NCI-H69 (cell line): Measurements from ENCODE around the gene HYI.
"Not testable (repeated sequence)": the region's sequence is repeated elsewhere in the genome, so short reads cannot be mapped to it uniquely, and the experiment has no call there.

Experiments used
- DNase-seq: peaks from one replicate; lab custom pipeline; 2025; lab: John Stamatoyannopoulos, UW

Gene HYI

DNA sequence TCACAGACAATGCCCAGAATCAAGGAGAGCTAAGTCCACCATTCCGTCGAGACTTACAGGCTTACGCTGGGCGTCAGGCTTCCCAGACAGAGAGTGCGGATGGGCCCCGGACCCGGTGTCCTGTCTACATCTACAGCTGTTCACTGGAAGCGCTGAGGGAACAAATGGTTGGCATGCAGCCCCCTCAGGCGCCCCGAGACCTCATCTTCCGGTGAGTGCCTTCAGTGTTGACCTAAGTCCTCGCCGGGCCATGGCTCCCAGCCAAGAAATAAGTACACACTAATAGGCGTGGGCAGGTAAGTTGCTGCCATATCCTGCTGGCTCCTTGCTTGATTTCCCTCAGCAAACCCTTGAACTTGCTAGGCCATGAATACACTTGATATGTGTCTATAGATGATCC lies 26.2 kb downstream of the HYI start:
- DNase-seq, result no peak

DNA sequence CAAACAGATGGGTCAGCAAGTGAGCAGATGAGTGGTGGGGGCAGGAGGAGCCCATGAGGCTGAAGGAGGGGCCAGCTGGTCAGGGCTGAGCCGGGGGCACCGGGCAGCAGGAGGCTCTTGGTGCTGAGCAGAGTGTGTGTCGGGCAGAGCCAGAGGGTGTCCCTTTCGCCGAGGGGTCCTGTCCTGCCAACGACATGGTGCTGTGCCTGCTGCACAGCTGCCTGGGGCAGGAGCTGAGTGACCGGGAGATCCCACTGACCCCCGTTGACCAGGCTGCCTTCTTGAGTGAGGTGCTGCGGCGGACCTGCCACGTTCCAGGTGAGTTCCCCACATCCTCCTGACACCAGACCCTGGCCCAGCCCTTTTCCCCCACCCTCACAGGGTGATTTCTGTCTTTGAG lies 27.5 kb downstream of the HYI start:
- DNase-seq, result no peak

DNA sequence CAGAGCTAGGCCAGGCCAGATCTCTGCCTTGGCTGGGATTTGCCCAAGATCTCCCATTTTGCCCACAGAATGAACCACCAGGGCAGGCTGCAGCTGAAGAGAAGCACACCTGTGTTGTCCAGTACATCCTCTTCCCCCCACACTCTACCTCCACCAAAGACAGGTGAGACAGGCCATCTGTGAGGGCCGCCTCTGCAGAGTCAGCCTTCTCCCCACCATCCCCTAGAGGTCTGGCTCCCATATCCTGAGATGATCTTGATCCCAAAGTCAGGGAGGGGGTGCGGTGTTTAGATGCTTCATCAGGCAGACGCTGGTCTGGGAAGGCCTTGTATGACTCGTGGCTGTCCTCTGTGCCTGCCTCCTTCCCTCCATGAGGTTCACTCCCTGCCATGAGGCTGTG lies 28.7 kb downstream of the HYI start:
- DNase-seq, result no peak

DNA sequence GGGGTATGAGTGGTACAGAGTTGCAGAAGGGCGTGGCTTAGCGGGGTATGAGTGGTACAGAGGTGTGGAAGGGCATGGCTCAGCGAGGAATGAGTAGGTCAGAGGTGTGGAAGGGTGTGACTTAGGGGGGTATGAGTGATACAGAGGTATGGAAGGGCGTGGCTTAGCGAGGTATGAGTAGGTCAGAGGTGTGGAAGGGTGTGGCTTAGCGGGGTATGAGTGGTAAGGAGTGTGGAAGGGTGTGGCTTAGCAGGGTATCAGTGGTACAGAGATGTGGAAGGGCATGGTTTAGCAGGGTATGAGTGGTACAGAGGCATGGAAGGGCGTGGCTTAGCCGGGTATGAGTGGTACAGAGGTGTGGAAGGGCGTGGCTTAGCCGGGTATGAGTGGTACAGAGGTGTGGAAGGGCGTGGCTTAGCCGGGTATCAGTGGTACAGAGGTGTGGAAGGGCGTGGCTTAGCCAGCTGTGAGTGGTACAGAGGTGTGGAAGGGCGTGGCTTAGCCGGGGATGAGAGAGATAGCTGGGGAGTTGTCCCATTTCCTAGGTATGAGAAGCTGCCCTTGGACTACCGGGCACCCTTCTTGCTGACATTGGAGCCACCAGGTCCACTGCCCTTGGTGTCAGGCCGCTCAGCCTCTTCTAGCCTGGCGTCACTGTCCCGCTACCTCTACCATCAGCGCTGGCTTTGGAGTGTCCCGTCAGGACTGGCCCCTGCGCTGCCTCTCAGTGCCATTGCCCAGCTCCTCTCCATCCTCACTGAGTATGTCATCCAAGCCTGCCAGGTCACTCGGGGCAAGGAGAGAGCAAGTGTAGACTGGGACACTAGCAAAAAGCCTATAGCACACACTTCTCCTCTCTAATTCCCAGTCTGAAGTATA lies 29.8 kb downstream of the HYI start:
- DNase-seq, result no peak

DNA sequence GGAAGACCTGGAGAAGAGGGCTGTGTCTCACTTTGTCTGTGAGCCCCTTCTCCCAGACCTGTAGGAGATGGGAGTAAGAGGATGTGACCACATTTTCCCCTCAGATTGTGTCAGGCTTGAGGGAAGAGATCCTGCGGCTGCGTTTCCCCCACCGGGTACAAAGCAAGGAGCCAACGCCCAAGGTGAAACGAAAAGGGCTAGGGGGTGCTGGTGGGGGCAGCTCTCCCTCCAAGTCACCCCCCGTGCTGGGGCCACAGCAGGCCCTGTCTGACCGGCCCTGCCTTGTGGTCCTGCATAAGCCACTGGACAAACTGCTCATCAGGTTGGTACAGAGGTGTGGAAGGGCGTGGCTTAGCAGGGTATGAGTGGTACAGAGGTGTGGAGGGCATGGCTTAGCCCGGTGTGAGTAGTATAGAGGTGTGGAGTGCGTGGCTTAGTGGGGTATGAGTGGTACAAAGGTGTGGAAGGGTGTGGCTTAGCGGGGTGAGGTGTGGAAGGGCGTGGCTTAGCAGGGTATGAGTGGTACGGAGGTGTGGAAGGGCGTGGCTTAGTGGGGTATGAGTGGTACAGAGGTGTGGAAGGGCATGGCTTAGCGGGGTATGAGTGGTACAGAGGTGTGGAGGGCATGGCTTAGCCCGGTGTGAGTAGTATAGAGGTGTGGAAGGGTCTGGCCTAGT lies 30.6 kb downstream of the HYI start:
- DNase-seq, result no peak

DNA sequence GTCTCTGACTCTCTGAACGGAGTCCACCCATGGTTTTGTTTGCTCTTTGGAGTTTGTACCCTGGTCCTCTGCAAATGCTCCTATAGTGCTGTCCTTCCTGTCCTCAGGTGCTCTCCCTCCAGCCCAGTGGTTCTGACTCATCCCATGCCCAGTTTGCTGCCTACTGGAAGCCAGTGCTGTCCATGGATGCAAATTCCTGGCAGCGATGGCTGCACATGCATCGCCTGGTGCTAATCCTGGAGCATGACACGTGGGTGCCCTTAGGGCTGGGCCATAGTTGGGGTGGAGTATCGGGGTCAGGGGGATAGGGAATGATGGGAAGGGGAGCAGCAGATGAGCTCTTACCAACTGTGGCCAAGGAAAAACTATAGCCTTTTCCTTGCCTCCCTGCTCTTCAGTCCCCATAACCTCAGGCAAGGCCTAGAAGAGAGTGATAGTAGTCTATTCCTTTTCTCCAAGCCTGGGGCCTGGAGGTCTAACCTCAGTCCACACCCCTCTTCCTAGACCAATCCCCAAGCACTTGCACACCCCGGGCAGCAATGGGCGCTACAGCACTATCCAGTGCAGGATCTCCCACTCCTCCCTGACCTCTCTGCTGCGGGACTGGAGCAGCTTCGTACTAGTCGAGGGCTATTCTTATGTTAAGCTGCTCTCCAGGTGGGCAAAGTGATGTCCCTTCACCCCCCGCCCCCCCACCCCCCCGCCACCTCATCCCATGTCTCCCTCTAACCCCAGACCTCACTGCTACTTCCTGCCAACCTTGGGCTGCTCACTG lies 31.6 kb downstream of the HYI start:
- no peak for DNase-seq

DNA sequence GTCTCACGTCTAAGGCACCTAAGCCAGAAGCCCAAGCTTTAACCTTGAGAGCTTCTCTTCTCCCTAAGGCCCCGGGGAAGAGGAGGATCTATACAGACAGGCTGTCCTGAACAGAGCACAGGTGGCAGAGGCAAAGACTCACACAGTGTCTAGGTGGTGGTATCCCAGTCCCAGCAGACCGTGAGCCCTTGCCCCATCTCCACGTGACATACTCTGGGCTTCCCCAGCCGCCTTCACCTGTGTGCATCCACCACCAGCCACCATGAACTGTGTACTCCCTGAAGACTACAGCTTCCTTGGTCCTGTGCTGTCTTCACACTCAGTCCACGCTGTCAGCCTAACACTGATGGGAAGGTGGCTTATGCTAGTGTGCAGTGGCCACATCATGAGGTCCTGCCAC lies 32.3 kb downstream of the HYI start:
- no peak for DNase-seq

DNA sequence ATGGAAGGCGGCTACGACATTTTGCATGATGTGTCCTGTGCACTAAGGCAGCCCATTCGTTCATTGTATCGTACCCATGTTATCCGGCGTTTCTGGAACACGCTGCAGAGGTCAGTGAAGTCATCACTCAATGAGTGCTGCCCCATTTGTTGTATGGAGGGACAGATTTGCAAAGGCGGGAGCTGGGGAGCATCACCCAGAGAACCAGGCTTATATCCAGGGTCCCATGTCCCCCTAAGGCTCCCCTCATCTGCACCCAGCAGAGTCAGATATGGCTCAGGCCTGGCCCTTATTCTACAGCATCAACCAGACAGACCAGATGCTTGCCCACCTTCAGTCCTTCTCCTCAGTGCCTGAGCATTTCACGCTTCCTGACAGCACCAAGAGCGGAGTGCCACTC lies 32.9 kb downstream of the HYI start:
- no peak for DNase-seq

DNA sequence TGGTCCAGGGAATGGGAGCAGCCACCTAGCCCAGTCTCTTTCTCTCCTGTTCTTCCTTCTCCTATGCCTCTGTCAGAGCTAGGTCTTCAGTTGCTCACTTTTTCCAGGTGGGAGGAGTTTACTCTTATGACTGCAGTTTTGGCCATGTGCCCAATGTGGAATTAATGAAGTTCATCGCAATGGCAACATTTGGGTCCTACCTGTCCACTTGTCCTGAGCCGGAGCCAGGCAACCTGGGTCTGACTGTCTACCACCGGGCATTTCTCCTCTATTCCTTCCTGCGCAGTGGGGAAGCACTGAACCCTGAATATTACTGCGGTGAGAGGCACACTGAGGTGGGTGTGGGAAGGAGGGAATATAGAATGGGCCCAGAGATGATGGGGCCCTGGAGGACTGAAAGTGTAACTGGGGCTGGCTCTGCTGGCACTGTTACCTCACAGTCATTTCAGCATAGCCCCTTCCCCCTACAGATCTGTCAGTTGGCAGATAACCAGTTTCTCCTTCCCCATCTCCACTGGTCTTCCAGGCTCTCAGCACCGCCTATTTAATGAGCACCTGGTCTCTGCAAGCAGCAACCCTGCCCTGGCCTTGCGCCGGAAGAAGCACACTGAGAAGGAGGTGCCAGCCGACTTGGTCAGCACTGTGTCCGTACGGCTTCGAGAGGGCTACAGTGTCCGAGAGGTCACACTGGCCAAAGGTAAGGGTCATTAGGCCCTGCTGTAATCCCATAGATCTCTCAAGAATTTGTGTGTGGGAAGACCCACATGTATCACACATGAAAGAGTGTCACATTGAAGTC lies 33.9 kb downstream of the HYI start:
- no peak for DNase-seq

DNA sequence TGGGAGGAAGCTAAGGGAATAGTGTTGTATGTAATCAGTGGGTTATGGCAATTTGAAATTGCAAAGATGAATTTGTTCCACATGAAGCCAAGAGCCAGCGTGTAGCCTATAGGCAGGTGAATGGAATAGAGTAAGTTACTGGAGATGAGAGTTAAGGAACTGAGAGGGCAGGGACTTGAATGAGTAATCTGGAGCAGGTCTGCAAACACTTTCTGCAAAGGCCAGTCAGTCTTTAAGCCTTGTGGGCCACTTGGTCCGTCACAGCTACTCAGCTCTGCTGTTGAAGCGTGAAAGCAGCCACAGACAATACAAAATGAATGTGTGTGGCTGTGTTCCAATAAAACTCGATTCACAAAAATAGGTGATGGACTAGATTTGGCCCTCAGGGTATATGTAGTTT lies 34.9 kb downstream of the HYI start:
- DNase-seq, result no peak

DNA sequence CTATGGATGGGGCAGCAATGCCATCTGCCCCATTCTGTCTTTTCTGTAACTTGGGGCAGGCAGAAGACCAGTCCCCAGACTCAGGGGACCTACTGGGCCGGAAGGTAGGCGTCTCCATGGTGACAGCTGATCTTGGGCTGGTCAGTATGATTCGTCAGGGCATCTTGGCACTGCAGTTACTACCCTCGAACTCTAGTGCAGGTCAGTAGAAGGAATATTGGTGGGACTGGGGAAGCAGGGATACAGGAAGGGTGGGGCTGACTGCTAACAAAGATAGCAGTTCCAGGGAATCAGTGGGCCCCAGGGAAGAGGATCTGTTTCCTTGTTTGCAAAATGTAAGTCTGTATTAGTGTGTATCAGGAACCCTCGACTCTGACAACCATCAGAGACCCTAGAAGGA lies 37.8 kb downstream of the HYI start:
- no peak for DNase-seq

DNA sequence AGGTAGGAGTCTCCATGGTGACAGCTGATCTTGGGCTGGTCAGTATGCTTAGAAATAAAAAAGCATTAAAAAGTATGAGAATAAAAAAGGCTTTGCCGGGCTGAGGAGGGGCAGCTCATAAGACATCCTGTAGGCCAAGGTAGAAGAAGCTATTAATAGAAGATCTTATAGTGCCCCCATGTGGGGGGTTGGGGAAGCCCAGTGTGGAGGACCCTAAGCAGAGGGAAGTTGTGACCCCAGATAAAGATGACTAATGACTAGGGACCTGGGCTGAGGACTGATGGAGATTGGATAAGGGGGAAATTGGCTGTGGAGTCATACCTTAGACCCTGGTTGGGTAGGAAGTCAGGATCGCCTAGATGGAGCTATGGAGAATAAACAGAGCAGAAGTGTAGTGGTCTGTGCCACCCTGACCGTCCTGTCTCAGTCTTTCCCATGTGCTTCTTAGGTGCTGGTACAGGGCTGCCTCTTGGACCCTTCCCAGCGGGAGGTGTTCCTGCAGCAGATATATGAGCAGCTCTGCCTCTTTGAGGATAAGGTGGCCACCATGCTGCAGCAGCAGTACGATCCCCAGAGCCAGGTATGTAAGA lies 39.0 kb downstream of the HYI start:
- peak; percentile 53 for DNase-seq

DNA sequence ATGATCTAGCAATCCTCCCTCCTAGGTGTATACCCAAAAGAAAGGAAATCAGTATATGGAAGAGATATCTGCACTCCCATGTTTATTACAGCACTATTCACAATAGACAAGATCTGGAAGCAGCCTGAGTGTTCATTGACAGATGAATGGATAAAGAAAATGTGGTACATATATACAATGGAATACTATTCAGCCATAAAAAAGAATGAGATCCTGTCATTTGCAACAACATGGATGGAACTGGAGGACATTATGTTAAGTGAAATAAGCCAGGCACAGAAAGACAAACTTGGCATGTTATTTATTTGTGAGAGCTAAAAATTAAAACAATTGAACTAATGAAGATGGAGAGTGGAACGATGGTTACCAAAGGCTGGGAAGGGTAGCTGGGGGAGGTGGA lies 40.3 kb downstream of the HYI start:
- DNase-seq, result not testable (repeated sequence)

DNA sequence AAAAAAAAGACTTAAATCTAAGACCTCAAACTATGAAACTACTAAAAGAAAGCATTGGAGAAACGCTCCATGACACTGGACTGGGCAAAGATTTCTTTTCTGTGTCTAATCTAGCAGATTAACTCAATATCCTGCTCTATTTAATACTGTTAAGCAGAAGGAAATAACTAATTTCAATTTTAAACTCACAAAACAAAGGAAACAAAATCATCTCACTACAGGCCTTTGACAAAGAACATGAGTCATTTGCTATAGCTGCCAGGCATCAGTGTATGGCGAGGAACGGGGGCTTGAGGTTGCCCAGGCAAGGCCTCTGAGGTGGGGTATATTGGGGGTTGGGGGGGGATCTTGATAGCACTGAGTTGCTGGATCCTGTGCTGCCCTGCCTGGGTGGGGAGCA lies 43.2 kb downstream of the HYI start:
- DNase-seq, result no peak

DNA sequence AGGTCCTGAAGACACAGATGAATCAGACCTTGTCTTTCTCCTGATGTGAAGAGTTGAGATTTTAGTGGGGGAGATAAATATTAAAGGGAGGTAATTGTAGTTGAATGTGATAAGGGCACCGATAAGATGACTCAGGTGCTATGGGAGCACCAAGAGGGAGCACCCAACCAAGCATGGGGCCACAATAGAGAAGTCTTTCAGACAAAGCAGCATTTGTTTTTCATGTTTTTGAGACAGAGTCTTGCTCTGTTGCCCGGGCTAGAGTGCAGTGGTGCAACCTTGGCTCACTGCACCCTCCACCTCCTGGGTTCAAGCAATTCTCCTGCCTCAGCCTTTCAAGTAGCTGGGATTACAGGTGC lies 47.9 kb downstream of the HYI start:
- DNase-seq, result no peak

DNA sequence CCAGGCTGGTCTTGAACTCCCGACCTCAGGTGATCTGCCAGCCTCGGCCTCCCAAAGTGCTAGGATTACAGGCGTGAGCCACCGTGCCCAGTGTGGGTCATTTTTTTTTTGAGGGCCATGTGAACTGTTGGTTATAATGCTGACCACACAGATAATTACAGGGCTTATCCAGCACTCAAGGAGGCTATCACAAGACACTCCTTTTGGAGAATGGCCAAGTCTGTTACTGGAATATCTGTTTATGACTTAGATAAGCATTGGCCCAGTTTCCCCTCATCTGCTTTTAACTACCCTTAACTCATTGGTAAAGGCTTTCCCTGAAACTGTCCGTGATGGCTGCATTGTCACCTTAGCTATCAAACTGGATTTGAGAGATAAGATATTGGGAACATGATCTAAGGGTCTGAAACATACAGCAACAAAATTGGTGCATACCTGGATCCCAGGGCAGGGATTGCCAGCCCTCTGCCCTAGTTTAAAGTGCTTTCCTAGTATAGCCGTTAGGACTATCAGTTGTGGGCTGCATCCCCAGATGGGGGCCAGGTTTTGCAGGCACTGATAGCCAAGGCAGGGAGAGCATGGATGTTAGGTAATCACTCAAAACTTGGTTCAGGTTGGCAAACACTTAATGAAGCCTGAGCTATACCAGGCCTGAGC lies 48.4 kb downstream of the HYI start:
- DNase-seq, result no peak

DNA sequence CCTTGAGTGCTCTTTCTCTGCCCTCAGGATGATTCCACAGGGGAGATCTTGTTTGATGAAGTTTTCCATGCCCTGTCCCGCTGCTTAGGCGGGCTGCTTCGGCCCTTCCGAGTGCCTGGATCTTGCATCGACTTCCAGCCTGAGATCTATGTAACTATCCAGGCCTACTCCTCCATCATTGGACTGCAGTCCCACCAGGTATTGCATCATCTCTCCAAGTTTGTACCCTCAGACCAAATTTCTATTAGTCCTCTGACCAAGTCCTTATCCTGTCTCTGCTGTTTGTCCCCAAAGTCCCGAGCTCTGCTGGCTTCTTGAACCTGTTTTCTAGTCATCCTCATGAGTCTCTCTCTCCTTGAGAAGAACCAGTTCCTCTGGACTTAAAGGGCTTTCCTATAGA lies 49.4 kb downstream of the HYI start:
- DNase-seq, result no peak

DNA sequence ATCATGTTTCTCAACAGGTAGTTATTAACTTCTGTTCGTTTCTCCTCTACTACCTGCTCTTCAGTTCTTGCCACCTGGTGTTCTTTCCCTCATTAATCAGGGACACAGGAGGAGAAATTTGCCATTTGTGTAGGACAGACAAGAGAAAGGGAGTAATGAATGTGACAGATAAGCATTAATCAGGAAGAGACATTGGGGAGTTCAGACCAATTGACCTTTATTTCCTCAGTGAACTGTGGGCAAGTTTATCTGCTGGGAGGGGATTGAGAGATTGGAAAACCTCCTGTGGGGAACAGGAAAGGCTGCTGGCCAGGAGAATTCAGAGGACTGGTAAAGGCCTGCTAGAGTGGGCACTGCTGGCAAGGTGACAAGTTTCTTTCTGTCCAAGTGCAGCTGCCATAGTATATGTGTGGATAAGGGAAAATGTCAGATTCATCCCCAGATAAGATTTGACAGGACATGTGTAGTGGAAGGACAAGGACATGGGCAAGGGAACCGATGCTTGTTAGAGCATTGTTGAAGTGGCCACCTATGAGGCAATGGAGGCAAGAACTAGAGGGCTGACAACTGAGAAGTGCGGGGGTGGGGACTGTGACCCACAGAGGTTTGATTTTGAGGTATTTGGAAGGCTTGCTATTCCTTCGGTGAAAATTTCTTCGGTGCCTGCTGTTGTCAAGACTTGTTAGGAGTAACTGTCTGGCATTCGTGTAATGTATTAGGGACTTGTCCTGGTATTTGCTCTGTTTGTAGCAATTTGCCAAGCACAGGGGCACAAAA lies 51.5 kb downstream of the HYI start:
- DNase-seq, result no peak
